HEK293 (cell line): ENCODE data around the gene FLRT1.

Source experiments
- CTCF ChIA-PET: fragments of 350-600 bp; formaldehyde crosslinking; extraction: SDS; loops from one replicate; lab custom pipeline; 2021; ENCODE audit warnings: antibody characterized with exemption; lab: Yijun Ruan, JAX
- POLR2A ChIA-PET: fragments of 300-600 bp; formaldehyde crosslinking; extraction: SDS; loops from one replicate; lab custom pipeline; 2020; ENCODE audit warnings: antibody characterized with exemption, inconsistent platforms; lab: Yijun Ruan, JAX
- H3K27ac ChIP-seq: fragments of 200-500 bp; sonication (Bioruptor generic); 2 replicates; pipeline ENCODE4 v1.5.1; 2014; ENCODE audit warnings: low read depth, low read length, control low read depth, inconsistent platforms; ENCODE audit errors: extremely low read depth
- H3K36me3 ChIP-seq, 2 experiments: fragments of 200-500 bp in 1 of 2; sonication (Bioruptor generic) in 1 of 2; 1 replicate in 1 of 2; 2 replicates in 1 of 2; pipeline ENCODE4 v1.5.1; 2014 to 2017; ENCODE audit warnings: inconsistent platforms in 2 of 2, low read length in 2 of 2; ENCODE audit not compliant: control insufficient read depth in 2 of 2, insufficient read depth in 1 of 2
- H3K4me1 ChIP-seq: fragments of 200-500 bp; sonication (Bioruptor generic); 2 replicates; pipeline ENCODE4 v1.5.1; 2014; ENCODE audit warnings: mild to moderate bottlenecking, low read length, inconsistent platforms; ENCODE audit not compliant: control insufficient read depth, insufficient read depth
- H3K4me3 ChIP-seq: 2 replicates; pipeline ENCODE4 v1.5.1; 2011; ENCODE audit warnings: low read depth, mild to moderate bottlenecking, control low read depth, low read length, moderate library complexity
- H3K9me3 ChIP-seq: fragments of 200-500 bp; sonication (Bioruptor generic); 2 replicates; pipeline ENCODE4 v1.5.1; 2014; ENCODE audit warnings: low read depth, low read length, inconsistent platforms; ENCODE audit not compliant: control insufficient read depth, insufficient read depth
- BCL11A ChIP-seq: fragments of 450-650 bp; formaldehyde crosslinking; IDR thresholded peaks from 2 replicates; pipeline ENCODE4 v1.5.1; 2016; ENCODE audit warnings: low read depth, missing biosample characterization, missing genetic modification characterization
- BCL11B ChIP-seq: fragments of 450-650 bp; formaldehyde crosslinking; IDR thresholded peaks from 2 replicates; pipeline ENCODE4 v1.5.1; 2016; ENCODE audit warnings: low read depth, missing biosample characterization, missing genetic modification characterization
- MEIS1 ChIP-seq: sonication (generic); formaldehyde crosslinking; IDR thresholded peaks from 2 replicates; pipeline ENCODE4 v1.8.1; 2022; ENCODE audit warnings: missing genetic modification reagents, mild to moderate bottlenecking, borderline replicate concordance
- REPIN1 ChIP-seq: fragments of 450-650 bp; formaldehyde crosslinking; IDR thresholded peaks from 2 replicates; pipeline ENCODE4 v1.5.1; 2017; ENCODE audit warnings: missing biosample characterization, missing genetic modification characterization, low read depth
- SCRT1 ChIP-seq: fragments of 450-650 bp; formaldehyde crosslinking; IDR thresholded peaks from 2 replicates; pipeline ENCODE4 v1.5.1; 2016; ENCODE audit warnings: missing biosample characterization, missing genetic modification characterization, borderline replicate concordance
- SP7 ChIP-seq: fragments of 450-650 bp; formaldehyde crosslinking; IDR thresholded peaks from 2 replicates; pipeline ENCODE4 v1.5.1; 2016; ENCODE audit warnings: missing biosample characterization, missing genetic modification characterization
- YY1 ChIP-seq: fragments of 450-650 bp; formaldehyde crosslinking; IDR thresholded peaks from 2 replicates; pipeline ENCODE4 v1.5.1; 2018; ENCODE audit warnings: missing biosample characterization, missing genetic modification characterization
- ZBTB1 ChIP-seq: fragments of 450-650 bp; formaldehyde crosslinking; IDR thresholded peaks from 2 replicates; pipeline ENCODE4 v1.5.1; 2016; ENCODE audit warnings: missing biosample characterization, missing genetic modification characterization
- ZBTB8A ChIP-seq: fragments of 450-650 bp; formaldehyde crosslinking; IDR thresholded peaks from 2 replicates; pipeline ENCODE4 v1.5.1; 2016; ENCODE audit warnings: missing biosample characterization, missing genetic modification characterization
- ZIC2 ChIP-seq: fragments of 450-650 bp; formaldehyde crosslinking; IDR thresholded peaks from 2 replicates; pipeline ENCODE4 v1.5.1; 2016; ENCODE audit warnings: missing biosample characterization, missing genetic modification characterization
- ZNF133 ChIP-seq: fragments of 450-650 bp; formaldehyde crosslinking; IDR thresholded peaks from 2 replicates; pipeline ENCODE4 v1.5.1; 2016; ENCODE audit warnings: missing biosample characterization, missing genetic modification characterization
- ZNF146 ChIP-seq: fragments of 450-650 bp; formaldehyde crosslinking; IDR thresholded peaks from 2 replicates; pipeline ENCODE4 v1.5.1; 2016; ENCODE audit warnings: missing biosample characterization, missing genetic modification characterization
- ZNF155 ChIP-seq: fragments of 450-650 bp; formaldehyde crosslinking; IDR thresholded peaks from 2 replicates; pipeline ENCODE4 v1.5.1; 2016; ENCODE audit warnings: missing biosample characterization, missing genetic modification characterization
- ZNF239 ChIP-seq: fragments of 450-650 bp; formaldehyde crosslinking; IDR thresholded peaks from 2 replicates; pipeline ENCODE4 v1.5.1; 2016; ENCODE audit warnings: missing biosample characterization, missing genetic modification characterization
- ZNF391 ChIP-seq: fragments of 450-650 bp; formaldehyde crosslinking; IDR thresholded peaks from 2 replicates; pipeline ENCODE4 v1.5.1; 2016; ENCODE audit warnings: low read depth, missing biosample characterization, missing genetic modification characterization, borderline replicate concordance
- ZNF48 ChIP-seq: fragments of 450-650 bp; formaldehyde crosslinking; IDR thresholded peaks from 2 replicates; pipeline ENCODE4 v1.5.1; 2016; ENCODE audit warnings: missing biosample characterization, missing genetic modification characterization
- ZNF610 ChIP-seq: fragments of 450-650 bp; formaldehyde crosslinking; IDR thresholded peaks from 2 replicates; pipeline ENCODE4 v1.5.1; 2016; ENCODE audit warnings: missing biosample characterization, missing genetic modification characterization, borderline replicate concordance
- ZNF654 ChIP-seq: fragments of 450-650 bp; formaldehyde crosslinking; IDR thresholded peaks from 2 replicates; pipeline ENCODE4 v1.5.1; 2016; ENCODE audit warnings: low read depth, missing biosample characterization, missing genetic modification characterization
- ZNF830 ChIP-seq: fragments of 450-650 bp; IDR thresholded peaks from 2 replicates; pipeline ENCODE4 v1.5.0; 2018; ENCODE audit warnings: missing biosample characterization, missing genetic modification characterization, low read depth, mild to moderate bottlenecking, moderate library complexity
- ZSCAN30 ChIP-seq: fragments of 450-650 bp; IDR thresholded peaks from 2 replicates; pipeline ENCODE4 v1.5.1; 2018; ENCODE audit warnings: missing biosample characterization, mild to moderate bottlenecking, missing genetic modification characterization, moderate library complexity
- TF ChIP-seq, protein P1 (sequence below): fragments of 450-650 bp; formaldehyde crosslinking; IDR thresholded peaks from 2 replicates; pipeline ENCODE4 v1.5.1; 2017; ENCODE audit warnings: missing biosample characterization, missing genetic modification characterization
- TF ChIP-seq, protein P2 (sequence below): fragments of 450-650 bp; formaldehyde crosslinking; IDR thresholded peaks from 2 replicates; pipeline ENCODE4 v1.5.1; 2016; ENCODE audit warnings: missing biosample characterization, missing genetic modification characterization
- TF ChIP-seq, protein P3 (sequence below): fragments of 450-650 bp; formaldehyde crosslinking; IDR thresholded peaks from 2 replicates; pipeline ENCODE4 v1.5.1; 2016; ENCODE audit warnings: missing biosample characterization, missing genetic modification characterization

FLRT1 gene

DNA sequence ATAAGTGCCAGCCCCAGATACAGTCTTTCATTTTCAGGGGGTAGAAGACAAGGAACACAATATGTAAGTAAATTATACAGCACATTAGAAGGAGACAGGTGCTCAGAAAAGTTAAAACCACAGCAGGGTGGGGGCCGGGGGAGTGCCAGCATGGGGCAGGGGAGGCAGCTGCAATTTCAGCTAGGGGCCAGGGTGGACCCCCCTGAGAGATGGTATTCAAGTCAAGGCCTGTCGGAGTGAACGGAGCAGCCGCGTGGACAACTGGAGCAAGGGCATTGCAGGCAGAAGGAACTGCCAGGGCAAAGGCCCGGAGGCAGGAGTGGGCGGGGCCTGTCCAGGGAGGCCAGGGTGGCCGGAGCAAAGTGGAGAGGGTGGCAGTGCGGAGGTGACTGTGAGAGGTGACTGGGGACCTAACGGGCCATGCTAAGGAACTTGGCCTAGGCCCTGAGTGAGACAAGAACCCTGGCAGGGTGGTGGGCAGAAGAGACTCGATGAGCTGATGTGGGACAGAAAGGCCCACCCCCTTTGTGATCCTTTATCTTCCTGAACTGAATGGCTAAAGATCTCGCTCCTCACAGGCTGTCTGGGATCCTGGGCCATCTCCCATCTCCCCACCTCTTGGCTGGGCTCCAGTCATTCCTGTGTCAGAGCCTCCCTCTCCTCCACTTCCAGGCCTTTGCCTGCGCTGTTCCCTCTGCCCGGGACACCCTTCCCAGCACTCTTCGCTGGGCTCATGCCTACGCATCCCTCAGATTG lies 22.4 kb upstream of the FLRT1 start (continued):
- no peak for TF ChIP-seq ZNF155 (tag by site-specific recombination)
- no peak for TF ChIP-seq MEIS1
- TF ChIP-seq, protein P1, sequence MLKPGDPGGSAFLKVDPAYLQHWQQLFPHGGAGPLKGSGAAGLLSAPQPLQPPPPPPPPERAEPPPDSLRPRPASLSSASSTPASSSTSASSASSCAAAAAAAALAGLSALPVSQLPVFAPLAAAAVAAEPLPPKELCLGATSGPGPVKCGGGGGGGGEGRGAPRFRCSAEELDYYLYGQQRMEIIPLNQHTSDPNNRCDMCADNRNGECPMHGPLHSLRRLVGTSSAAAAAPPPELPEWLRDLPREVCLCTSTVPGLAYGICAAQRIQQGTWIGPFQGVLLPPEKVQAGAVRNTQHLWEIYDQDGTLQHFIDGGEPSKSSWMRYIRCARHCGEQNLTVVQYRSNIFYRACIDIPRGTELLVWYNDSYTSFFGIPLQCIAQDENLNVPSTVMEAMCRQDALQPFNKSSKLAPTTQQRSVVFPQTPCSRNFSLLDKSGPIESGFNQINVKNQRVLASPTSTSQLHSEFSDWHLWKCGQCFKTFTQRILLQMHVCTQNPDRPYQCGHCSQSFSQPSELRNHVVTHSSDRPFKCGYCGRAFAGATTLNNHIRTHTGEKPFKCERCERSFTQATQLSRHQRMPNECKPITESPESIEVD (tag by site-specific recombination), result no peak
- TF ChIP-seq ZNF146 (tag by site-specific recombination), result no peak
- peak; percentile 28; the same call in 1 of the 2 replicates for TF ChIP-seq ZIC2 (tag by site-specific recombination)
- no peak for TF ChIP-seq ZNF830 (tag by site-specific recombination)
- TF ChIP-seq YY1, result no peak
- TF ChIP-seq ZNF48 (tag by site-specific recombination), result no peak

DNA sequence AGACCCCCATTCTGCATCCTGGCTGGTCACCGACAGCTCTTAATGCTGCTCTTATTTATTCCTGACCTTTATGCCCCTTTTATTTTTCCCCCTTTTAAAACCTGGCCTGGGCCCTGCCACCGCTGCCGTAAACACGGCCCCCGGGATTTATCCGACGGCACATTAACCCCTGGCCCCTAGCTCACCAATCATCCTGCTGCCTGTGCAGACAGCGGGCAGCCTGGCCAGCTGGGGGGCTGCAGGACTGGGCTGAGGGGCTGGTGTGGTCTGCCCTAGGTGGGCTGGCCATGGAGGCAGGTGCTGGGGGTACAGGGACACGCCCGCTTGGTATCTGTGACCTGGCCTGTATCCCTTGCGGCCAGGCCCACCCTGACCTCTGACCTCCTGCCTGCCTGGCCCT lies 21.4 kb upstream of the FLRT1 start:
- H3K4me1 ChIP-seq, result no peaks in the 10 kb centered on the region
- H3K36me3 ChIP-seq, result no peaks in the 10 kb centered on the region
- H3K9me3 ChIP-seq, result no peaks in the 10 kb centered on the region
- H3K4me3 ChIP-seq, result no peak overlapping the region
- no peak overlapping the region for H3K27ac ChIP-seq
- POLR2A ChIA-PET, result no interaction called here
- TF ChIP-seq ZNF654 (tag by site-specific recombination) (no peak), BCL11A (tag by site-specific recombination) (0 out of 2 replicates have a peak, but pooled peaks have one; percentile 40)
- TF ChIP-seq, all 188 proteins: peak for 1
- CTCF ChIA-PET, result no interaction called here

DNA sequence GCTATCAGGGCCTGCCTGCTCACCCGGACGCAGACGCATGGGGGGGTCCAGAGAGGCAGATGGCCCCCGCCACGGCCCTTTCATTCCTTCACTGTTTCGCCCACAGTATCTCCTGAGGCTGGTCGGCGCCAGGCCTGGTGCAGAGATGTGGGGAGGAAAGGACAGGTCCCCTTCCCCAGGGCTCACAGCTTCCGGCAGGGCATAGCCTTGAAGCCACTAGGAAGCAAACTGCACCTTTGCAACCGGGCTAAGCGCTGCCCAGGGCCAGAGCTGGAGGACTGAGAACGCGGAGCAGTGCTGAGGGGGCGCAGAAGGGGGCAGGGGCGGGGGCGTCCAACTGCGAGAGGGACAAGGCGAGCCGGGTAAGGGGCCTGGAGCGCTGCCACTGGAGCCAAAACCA lies 20.2 kb upstream of the FLRT1 start:
- ChIA-PET CTCF (interaction anchor here (0.6 to 0.8 kb wide), 2 partner anchors 9 to 136 kb away, joined by 3 read pairs; no protein-coding TSS in a partner anchor), POLR2A (no interaction called here)
- H3K27ac ChIP-seq, result no peak overlapping the region
- H3K9me3 ChIP-seq, result no peaks in the 10 kb centered on the region
- H3K36me3 ChIP-seq, result no peaks in the 10 kb centered on the region
- TF ChIP-seq ZBTB8A (tag by site-specific recombination), result no peak
- no peak for TF ChIP-seq ZBTB1 (tag by site-specific recombination)
- no peak for TF ChIP-seq REPIN1
- no peak for TF ChIP-seq ZNF391 (tag by site-specific recombination)
- TF ChIP-seq ZNF239, result no peak
- TF ChIP-seq ZNF133 (tag by site-specific recombination), result no peak
- TF ChIP-seq ZSCAN30 (tag by site-specific recombination), result no peak
- H3K4me3 ChIP-seq, result no peak overlapping the region
- no peaks in the 10 kb centered on the region for H3K4me1 ChIP-seq

DNA sequence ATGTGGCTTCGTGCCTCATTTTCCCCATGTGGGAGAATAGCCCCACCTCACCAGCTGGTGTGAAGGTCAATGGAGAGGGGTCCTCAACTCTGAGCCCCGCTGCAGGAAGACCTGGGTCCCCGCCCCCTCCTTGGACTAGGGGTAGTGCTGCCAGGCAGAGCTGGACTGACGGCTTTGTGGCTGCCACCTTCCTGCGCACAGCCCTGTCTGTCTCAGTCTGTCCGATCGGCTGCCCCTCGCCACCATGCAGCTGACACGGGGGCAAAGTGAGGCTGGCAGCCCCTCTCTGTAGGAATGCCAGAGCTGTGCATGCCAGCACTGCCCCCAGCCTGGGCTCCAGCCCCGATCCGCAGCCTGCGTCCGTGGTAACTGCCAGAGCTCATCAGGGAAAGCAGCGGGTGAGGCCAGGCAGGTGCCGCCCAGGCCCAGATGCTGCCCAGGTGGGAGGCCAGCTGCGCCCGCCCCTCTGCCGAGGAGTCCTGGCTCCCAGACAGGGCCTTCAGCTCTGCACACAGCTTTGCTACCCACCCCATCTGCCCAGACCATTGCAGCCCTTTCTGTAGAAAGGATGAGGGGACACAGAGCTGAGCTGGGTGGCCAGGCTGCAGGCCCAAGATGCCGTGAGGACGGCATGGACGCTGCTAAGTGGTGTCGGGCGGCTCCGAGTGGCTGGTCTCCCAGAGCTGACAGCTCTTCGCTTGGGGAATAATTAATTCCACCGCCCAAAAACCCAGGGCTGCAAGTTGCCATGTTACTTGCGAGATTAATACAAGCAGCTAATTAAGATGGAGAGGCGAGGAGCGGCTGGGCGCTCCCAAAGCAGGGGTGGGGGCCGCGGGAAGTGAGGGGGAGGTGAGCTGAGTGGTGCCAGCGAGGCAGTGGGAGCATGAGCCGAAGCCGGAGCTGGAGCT lies 19.5 kb upstream of the FLRT1 start:
- Histone ChIP-seq H3K4me1 (no peaks in the 10 kb centered on the region), H3K4me3 (no peak overlapping the region), H3K9me3 (no peaks in the 10 kb centered on the region), H3K36me3 (no peaks in the 10 kb centered on the region), H3K27ac (no peak overlapping the region)
- ChIA-PET POLR2A (interaction anchor here (0.9 kb wide), 1 partner anchor 16 kb away, joined by 4 read pairs; no protein-coding TSS in a partner anchor), CTCF (no interaction called here)
- TF ChIP-seq ZBTB1 (tag by site-specific recombination), result no peak
- no peak for TF ChIP-seq ZNF610 (tag by site-specific recombination)
- TF ChIP-seq SCRT1 (tag by site-specific recombination), result no peak
- no peak for TF ChIP-seq SP7 (tag by site-specific recombination)
- no peak for TF ChIP-seq ZNF133 (tag by site-specific recombination)
- no peak for TF ChIP-seq BCL11B (tag by site-specific recombination)
- TF ChIP-seq, protein P2, sequence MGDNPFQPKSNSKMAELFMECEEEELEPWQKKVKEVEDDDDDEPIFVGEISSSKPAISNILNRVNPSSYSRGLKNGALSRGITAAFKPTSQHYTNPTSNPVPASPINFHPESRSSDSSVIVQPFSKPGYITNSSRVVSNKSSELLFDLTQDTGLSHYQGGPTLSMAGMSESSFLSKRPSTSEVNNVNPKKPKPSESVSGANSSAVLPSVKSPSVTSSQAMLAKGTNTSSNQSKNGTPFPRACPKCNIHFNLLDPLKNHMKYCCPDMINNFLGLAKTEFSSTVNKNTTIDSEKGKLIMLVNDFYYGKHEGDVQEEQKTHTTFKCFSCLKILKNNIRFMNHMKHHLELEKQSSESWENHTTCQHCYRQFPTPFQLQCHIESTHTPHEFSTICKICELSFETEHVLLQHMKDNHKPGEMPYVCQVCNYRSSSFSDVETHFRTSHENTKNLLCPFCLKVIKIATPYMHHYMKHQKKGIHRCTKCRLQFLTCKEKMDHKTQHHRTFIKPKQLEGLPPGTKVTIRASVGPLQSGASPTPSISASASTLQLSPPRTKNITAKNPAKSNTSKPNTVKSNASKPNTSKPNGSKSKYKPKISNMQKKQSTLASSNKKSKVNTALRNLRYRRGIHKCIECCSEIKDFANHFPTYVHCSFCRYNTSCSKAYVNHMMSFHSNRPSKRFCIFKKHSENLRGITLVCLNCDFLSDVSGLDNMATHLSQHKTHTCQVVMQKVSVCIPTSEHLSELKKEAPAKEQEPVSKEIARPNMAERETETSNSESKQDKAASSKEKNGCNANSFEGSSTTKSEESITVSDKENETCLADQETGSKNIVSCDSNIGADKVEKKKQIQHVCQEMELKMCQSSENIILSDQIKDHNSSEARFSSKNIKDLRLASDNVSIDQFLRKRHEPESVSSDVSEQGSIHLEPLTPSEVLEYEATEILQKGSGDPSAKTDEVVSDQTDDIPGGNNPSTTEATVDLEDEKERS (tag by site-specific recombination), result no peak
- TF ChIP-seq, protein P3, sequence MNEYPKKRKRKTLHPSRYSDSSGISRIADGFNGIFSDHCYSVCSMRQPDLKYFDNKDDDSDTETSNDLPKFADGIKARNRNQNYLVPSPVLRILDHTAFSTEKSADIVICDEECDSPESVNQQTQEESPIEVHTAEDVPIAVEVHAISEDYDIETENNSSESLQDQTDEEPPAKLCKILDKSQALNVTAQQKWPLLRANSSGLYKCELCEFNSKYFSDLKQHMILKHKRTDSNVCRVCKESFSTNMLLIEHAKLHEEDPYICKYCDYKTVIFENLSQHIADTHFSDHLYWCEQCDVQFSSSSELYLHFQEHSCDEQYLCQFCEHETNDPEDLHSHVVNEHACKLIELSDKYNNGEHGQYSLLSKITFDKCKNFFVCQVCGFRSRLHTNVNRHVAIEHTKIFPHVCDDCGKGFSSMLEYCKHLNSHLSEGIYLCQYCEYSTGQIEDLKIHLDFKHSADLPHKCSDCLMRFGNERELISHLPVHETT, result no peak
